Heart right ventricle (tissue), 16 donors: ENCODE data around the gene NMT2. TPM values are rescaled to one million over a fixed set of nuclear protein-coding genes. Genes with fewer than 3 reads are reported as not detected.

Experiments
- ATAC-seq, 8 donors: fragments of 200-7000 bp; cut with Tn5 transposase; one replicate each; pipeline ENCODE4 v1.9.1; 2020; ENCODE audit warnings: mild to moderate bottlenecking in 8 of 8, moderate library complexity in 8 of 8, moderate number of reproducible peaks in 1 of 8
- DNase-seq, 2 donors: peaks; one replicate each; pipeline ENCODE4 v3.0.0-alpha.2; 2020
- H3K27ac ChIP-seq, 10 donors: fragments of 200-600 bp; sonication (generic) in 2 of 10; one replicate each; pipeline versions ENCODE4 v1.5.0 to v1.8.0; 2020 to 2022; ENCODE audit warnings: mild to moderate bottlenecking in 3 of 10
- H3K27me3 ChIP-seq, 7 donors: fragments of 200-600 bp; one replicate each; pipeline ENCODE4 v1.8.0; 2021 to 2022; ENCODE audit warnings: mild to moderate bottlenecking in 2 of 7
- H3K36me3 ChIP-seq, 9 donors: fragments of 200-600 bp; sonication (generic) in 1 of 9; one replicate each; pipeline versions ENCODE4 v1.5.0 to v1.8.0; 2020 to 2022; ENCODE audit warnings: mild to moderate bottlenecking in 2 of 9
- H3K4me1 ChIP-seq, 9 donors: fragments of 200-600 bp; sonication (generic) in 1 of 9; one replicate each; pipeline versions ENCODE4 v1.5.0 to v1.8.0; 2020 to 2022; ENCODE audit warnings: mild to moderate bottlenecking in 4 of 9
- H3K4me3 ChIP-seq, 10 donors: fragments of 200-600 bp; sonication (generic) in 2 of 10; one replicate each; pipeline versions ENCODE4 v1.5.0 to v1.8.0; 2020 to 2022; ENCODE audit warnings: mild to moderate bottlenecking in 7 of 10, moderate library complexity in 2 of 10
- H3K9me3 ChIP-seq, 11 donors: fragments of 200-600 bp in 10 of 11; sonication (generic) in 2 of 11; one replicate each; pipeline versions ENCODE4 v1.5.0 to v1.8.0; 2013 to 2022; ENCODE audit warnings: mild to moderate bottlenecking in 2 of 11, control low read depth in 1 of 11, moderate library complexity in 1 of 11
- CTCF ChIP-seq, 9 donors: fragments of 200-600 bp; sonication (generic) in 2 of 9; IDR thresholded peaks; one replicate each; pipeline versions ENCODE4 v1.5.0 to v1.8.0; 2021 to 2022; ENCODE audit warnings: antibody characterized with exemption in 9 of 9, mild to moderate bottlenecking in 5 of 9, moderate library complexity in 1 of 9
- WGBS, 2 donors: extraction: QIAGEN DNeasy Blood & Tissue Kit; methylation state at CpG; one replicate each; pipeline ENCODE4 v1.1.7; 2013; ENCODE audit warnings: inconsistent platforms in 1 of 2; 5-methylcytosine and 5-hydroxymethylcytosine counted together
- intact Hi-C, 10 donors: fragments of 100-400 bp; cut with DNase I; formaldehyde crosslinking; loops; one replicate each; pipeline versions ENCODE4 v1.11.1 to v1.14.2; 2022
- polyA plus RNA-seq, 2 donors: library from polyadenylated mRNA; stranded (reverse); fragments of 200-250 nt; gene quantifications; one replicate each; pipeline ENCODE4 v1.2.3, GENCODE V29; 2013
- total RNA-seq, 10 donors: library from RNA; stranded (reverse); fragmentation: NEBNext Ultra II Directional in 3 of 10; extraction: Animal tissue kit (Norgen Biotek cat#: 25700) in 3 of 10; gene quantifications; one replicate each; pipeline versions ENCODE4 v1.2.1 to v1.2.4, GENCODE V29; 2021 to 2023
- donor health status: Arrhythmogenic right ventricular cardiomyopathy.
- donor health status: ischemic (EF 13 %, LVEDD 7.1; RV severe dilation, severe dysfunction).
- donor health status: healthy with polysubstance abuse.
- donor health status: DM: no; HTN: yes; CAD: no.
- donor health status: DM: no; HTN: no; CAD: no.
- donor health status: ischemic (EF 25% LVEDD 6.9; RV normal size, moderate dysfunction).
- donor health status: ischemic (EF 25% LVEDD 5.7; RV mildly dilated, moderate dysfunction).
- donor health status: healthy.
- donor health status: DM: yes; HTN: yes; CAD: no.
- donor health status: Ischemic cardiomyopathy.
- donor health status: ischemic (EF 35%, LVEDD 5.7; RV mildly dilated, moderate dysfunction).
- donor health status: nonischemic (EF 11% LVEDD 7.7; RV severe dilation, severe dysfunction).
- donor health status: DM: yes; HTN: yes; CAD: no.
- donor health status: PGD.
- donor health status: ischemic (EF 29% LVEDD 5.4; RV normal size, mild dysfunction).
- donor health status: nonischemic (EF 23%, LVEDD 6.1; RV moderate dilation, normal function).

NMT2 gene
- total and polyA plus RNA-seq, 12 donors, result 6.1 to 14.5 (median 11.6) TPM

DNA sequence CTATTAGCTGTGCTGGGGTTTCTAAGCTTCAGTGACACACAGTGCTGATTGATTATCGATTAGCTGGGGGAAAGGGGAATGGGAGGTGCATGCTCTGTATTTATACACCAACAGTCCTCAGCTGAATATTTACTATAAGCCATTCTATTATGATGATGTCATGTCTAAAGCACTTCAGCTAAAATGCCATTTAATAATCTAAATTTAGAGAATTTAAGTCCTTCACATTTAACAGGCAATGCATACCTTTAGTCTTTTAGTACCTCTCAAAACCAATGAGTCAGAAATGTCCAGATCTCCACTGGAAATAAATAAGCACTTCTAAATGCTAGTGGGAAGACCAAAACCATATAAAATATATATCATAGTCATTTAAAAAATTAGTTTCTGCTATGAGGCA, 46.8 kb downstream of the NMT2 start:
- no peak for DNase-seq
- no peak for TF ChIP-seq CTCF (IDR thresholded peaks at IDR 0.05)
- WGBS, 2 donors, result 97 to 100% methylated on average over 1 of the region's 1 CpG
- H3K4me3 ChIP-seq, result no peak overlapping the region
- peaks cover 0 to 98% (median 18%) of the 10 kb centered on the region in 9 donors for H3K36me3 ChIP-seq
- no peak overlapping the region for H3K27ac ChIP-seq
- intact Hi-C loops, result no loop called here
- H3K4me1 ChIP-seq, result no peaks in the 10 kb centered on the region
- H3K9me3 ChIP-seq, result peaks cover 0 to 5% (median 0%) of the 10 kb centered on the region in 11 donors
- H3K27me3 ChIP-seq, result no peaks in the 10 kb centered on the region
- ATAC-seq, result no peak

DNA sequence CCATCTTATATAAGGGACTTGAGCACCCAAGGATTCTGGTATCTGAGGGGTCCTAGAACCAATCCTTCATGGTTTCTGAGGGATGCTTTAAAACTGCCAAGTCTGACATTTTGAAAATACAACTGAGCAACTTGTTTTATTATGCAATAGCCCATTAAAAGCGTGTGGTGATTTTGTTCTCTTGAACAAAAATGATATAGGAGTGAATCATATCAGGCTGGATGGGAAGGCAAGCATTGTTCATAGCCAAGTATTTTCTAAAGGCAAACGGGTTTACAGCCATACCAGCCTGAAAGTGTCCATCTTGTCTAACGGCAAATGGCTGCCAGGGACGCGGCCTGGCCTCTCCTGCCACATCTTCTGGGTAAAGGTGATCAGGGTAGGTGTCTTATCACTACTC, 48.0 kb downstream of the NMT2 start:
- no peak for TF ChIP-seq CTCF (IDR thresholded peaks at IDR 0.05)
- 97% methylated on average over 5 of the region's 5 CpGs for WGBS, 2 donors
- no peaks in the 10 kb centered on the region for H3K4me1 ChIP-seq
- H3K27me3 ChIP-seq, result no peaks in the 10 kb centered on the region
- peaks cover 0 to 97% (median 18%) of the 10 kb centered on the region in 9 donors for H3K36me3 ChIP-seq
- no peak for DNase-seq
- peaks cover 0 to 14% (median 0%) of the 10 kb centered on the region in 11 donors for H3K9me3 ChIP-seq
- H3K27ac ChIP-seq, result no peak overlapping the region
- no peak overlapping the region for H3K4me3 ChIP-seq
- intact Hi-C loops, result no loop called here
- no peak for ATAC-seq

- WGBS, 2 donors, result 86 to 94% methylated on average over 1 of the region's 1 CpG
- Histone ChIP-seq H3K36me3 (peaks cover 0 to 95% (median 13%) of the 10 kb centered on the region in 9 donors), H3K4me3 (no peak overlapping the region), H3K9me3 (peaks cover 0 to 14% (median 0%) of the 10 kb centered on the region in 11 donors), H3K4me1 (no peaks in the 10 kb centered on the region), H3K27me3 (no peaks in the 10 kb centered on the region), H3K27ac (no peak overlapping the region)
- ATAC-seq, result no peak
- no peak for DNase-seq
- intact Hi-C loops, result loop anchor here in 1 of 10 donors (5.0 kb wide), 1 partner anchor 44 kb away; no protein-coding TSS in a partner anchor
- no peak for TF ChIP-seq CTCF (IDR thresholded peaks at IDR 0.05)
Measured at GRCh38 chr10:15118615-15119014, 49.9 kb downstream of the NMT2 start.

- H3K27ac ChIP-seq, result no peak overlapping the region
- no peak for DNase-seq
- H3K9me3 ChIP-seq, result peaks cover 0 to 14% (median 0%) of the 10 kb centered on the region in 11 donors
- H3K4me1 ChIP-seq, result no peaks in the 10 kb centered on the region
- WGBS, 2 donors, result 86 to 93% methylated on average over 5 of the region's 5 CpGs
- peaks cover 0 to 100% (median 10%) of the 10 kb centered on the region in 9 donors for H3K36me3 ChIP-seq
- H3K27me3 ChIP-seq, result no peaks in the 10 kb centered on the region
- no peak for TF ChIP-seq CTCF (IDR thresholded peaks at IDR 0.05)
- intact Hi-C loops, result loop anchor here in 1 of 10 donors (5.0 kb wide), 1 partner anchor 46 kb away; no protein-coding TSS in a partner anchor
- no peak for ATAC-seq
- H3K4me3 ChIP-seq, result no peak overlapping the region
Measured at GRCh38 chr10:15116225-15116624, 52.3 kb downstream of the NMT2 start.
